Right cardiac atrium (tissue), 5 donors: ENCODE data around the gene IL32. TPM values are rescaled to one million over a fixed set of nuclear protein-coding genes. Genes with fewer than 3 reads are reported as not detected.

Source experiments
- ATAC-seq, 2 donors: fragments of 200-7000 bp; cut with Tn5 transposase; one replicate each; pipeline versions ENCODE4 v1.8.0 to v1.9.1; 2020; ENCODE audit warnings: moderate library complexity in 2 of 2, mild to moderate bottlenecking in 1 of 2
- DNase-seq, 3 donors: peaks; one replicate each; pipeline ENCODE4 v3.0.0-alpha.2; 2020
- H3K27ac ChIP-seq: one replicate; pipeline ENCODE4 v1.5.1; 2013; ENCODE audit warnings: mild to moderate bottlenecking, low read length, control low read depth, moderate library complexity
- H3K27me3 ChIP-seq: one replicate; pipeline ENCODE4 v1.6.1; 2013; ENCODE audit not compliant: control insufficient read depth, insufficient read depth
- H3K4me1 ChIP-seq: one replicate; pipeline ENCODE4 v1.6.1; 2013; ENCODE audit warnings: low read length; ENCODE audit not compliant: control insufficient read depth, insufficient read depth
- H3K4me3 ChIP-seq: one replicate; pipeline ENCODE4 v1.5.1; 2013; ENCODE audit warnings: low read length, control low read depth
- H3K9me3 ChIP-seq: one replicate; pipeline ENCODE4 v1.6.1; 2013; ENCODE audit warnings: low read length; ENCODE audit not compliant: control insufficient read depth
- WGBS: extraction: QIAGEN DNeasy Blood & Tissue Kit; methylation state at CpG from one replicate; pipeline ENCODE4 v1.1.7; 2013; 5-methylcytosine and 5-hydroxymethylcytosine counted together
- intact Hi-C, 4 donors: fragments of 100-400 bp; cut with DNase I; formaldehyde crosslinking; loops; one replicate each; pipeline versions ENCODE4 v1.11.0 to v1.14.0; 2022 to 2023
- polyA plus RNA-seq: library from polyadenylated mRNA; stranded (reverse); fragments of 200-250 nt; gene quantifications from one replicate; pipeline ENCODE4 v1.2.3, GENCODE V29; 2013
- total RNA-seq, 4 donors: library from RNA; stranded (reverse); fragmentation: NEBNext Ultra II Directional; extraction: Animal tissue kit (Norgen Biotek cat#: 25700); gene quantifications; one replicate each; pipeline ENCODE4 v1.2.1, GENCODE V29; 2021
- donor health status: healthy with polysubstance abuse.
- donor health status: DM: no; HTN: yes; CAD: no.
- donor health status: DM: no; HTN: no; CAD: no.
- donor health status: DM: no; HTN: yes; CAD: no; lungs with severe emphysema.
- donor health status: DM: yes; HTN: yes; CAD: no.

Gene IL32
- total and polyA plus RNA-seq, 5 donors, result 27.5 to 62.8 (median 37.8) TPM

DNA sequence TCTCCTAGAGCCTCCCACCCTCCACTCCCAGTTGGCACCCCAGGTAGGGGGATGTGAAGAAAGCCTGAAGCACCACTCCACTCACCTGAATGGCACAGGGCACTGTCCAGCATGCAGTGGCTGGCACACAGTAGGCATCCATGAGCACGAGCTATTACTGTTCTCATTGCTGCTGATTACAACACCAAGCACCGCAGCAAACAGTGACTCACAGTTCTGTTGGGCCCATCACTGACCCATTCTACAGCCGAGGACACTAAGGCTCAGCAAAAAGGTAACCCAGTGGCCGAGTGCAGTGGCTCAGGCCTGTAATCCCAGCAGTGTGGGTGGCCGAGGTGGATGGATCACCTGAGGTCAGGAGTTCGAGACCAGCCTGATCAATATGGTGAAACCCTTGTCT is 30.9 kb downstream of the IL32 start:
- Histone ChIP-seq H3K27ac (no peak overlapping the region), H3K27me3 (no peaks in the 10 kb centered on the region), H3K4me3 (no peak overlapping the region), H3K4me1 (peaks cover 9% of the 10 kb centered on the region), H3K9me3 (no peaks in the 10 kb centered on the region)
- DNase-seq, result no peak
- ATAC-seq, result no peak
- WGBS, result 83% methylated on average over 6 of the region's 6 CpGs
- intact Hi-C loops, result no loop called here

DNA sequence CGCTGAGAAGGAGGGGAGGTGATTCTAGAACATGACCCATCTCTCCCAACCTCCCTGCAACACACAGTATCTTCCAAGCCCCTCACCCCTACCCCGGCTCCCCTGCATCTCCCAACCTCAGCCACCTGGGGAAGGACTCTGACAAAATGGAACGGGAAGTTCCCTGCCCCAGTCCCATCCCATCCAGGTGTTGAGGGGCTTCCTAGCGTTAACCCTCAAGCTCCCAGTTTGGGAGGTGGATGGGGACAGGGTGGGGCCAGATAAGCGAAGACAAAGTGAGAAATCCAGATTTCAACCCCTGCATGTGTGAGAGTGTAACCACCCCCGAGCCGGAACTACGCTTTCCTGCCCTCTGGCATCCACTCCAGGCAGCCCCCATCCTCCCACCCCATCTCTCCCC is 31.8 kb downstream of the IL32 start:
- Histone ChIP-seq H3K27me3 (no peaks in the 10 kb centered on the region), H3K4me1 (peaks cover 10% of the 10 kb centered on the region), H3K4me3 (no peak overlapping the region), H3K9me3 (no peaks in the 10 kb centered on the region), H3K27ac (no peak overlapping the region)
- ATAC-seq (no peak), DNase-seq (no peak)
- WGBS, result 52% methylated on average over 8 of the region's 8 CpGs
- intact Hi-C loops, result no loop called here

DNA sequence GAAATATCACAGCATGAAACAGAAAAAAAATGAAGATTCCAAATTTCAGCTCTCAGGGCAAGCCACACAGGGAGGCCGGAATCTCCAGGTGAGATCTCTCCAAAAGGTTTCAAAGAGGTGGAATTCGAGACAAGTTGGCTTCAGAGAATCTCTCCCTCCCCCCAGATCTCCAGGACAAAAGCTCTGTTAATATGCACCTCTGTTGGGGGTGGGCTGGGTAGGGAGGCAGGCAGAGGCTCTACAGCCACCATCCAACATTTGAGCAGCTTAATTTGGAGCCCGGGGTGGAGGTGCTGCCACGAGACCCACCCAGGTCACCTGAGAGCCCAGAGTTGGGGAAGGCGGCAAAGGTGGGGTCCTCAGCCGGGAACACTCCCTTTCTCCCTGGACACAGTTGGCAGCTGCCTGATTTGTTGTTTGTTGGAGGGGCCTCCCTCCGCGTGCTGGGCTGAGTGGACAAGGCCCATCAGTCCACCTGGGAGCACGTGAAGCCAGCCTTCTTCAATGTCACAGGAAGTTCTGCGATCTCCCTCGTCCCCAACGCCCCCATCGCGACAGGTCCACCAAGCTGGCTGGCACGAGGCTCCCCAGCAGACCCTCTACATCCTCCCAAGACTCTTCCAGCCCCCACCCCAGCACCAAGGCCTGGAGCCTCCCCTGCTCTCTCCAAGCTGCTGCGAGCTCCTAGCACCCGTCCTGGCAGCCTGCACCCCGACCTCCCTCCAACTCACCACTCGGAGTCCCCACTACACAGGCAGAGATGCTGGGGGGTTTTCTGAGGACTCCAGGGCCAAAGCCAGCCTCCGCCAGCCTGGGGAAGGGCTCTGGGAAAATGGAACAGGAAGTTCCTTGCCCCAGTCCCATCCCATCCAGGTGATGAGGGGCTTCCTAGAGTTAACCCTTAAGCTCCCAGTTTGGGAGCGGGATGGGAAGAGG is 33.3 kb downstream of the IL32 start, which contains the start of gene ZSCAN10:
Gene ZSCAN10 (minus strand): TSS at position 836 of the 936 bp plus-strand sequence. CDS start 6,357 bp downstream, outside the sequence.
- Histone ChIP-seq H3K4me3 (no peak within 1 kb of the TSS), H3K27ac (no peak within 1 kb of the TSS)
- intact Hi-C loops, result no loop called here

DNA sequence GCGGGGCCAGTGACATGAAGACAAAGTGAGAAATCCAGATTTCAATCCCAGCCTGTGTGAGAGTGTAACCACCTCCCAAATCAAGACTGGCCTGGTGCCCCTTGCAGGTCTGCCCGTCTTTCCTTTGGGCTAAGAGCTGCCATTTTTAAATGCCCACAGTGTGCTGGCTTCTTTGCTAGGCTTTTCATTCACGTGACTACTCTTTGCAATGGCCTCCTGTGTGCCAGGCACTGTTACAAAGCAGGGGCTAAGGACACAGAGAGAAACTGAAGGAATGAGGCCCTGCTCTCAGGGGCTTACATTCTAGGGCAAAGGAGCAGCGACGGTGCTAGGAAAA is 33.9 kb downstream of the IL32 start:
- H3K4me1 ChIP-seq, result peaks cover 10% of the 10 kb centered on the region
- no peaks in the 10 kb centered on the region for H3K9me3 ChIP-seq
- no peak overlapping the region for H3K27ac ChIP-seq
- H3K27me3 ChIP-seq, result no peaks in the 10 kb centered on the region
- ATAC-seq, result no peak
- no peak for DNase-seq
- WGBS, result 52% methylated on average over 5 of the region's 5 CpGs
- no peak overlapping the region for H3K4me3 ChIP-seq
- intact Hi-C loops, result no loop called here

More for the DNA sequence above, 33.3 kb downstream of the IL32 start, which contains the start of gene ZSCAN10:
- WGBS, result 39% methylated on average over 21 of the region's 21 CpGs
- peak in 2 of 3 donors; percentile 45 to 58 for DNase-seq
- ATAC-seq, result no peak
- H3K27me3 ChIP-seq, result no peaks in the 10 kb centered on the region
- H3K9me3 ChIP-seq, result no peaks in the 10 kb centered on the region
- peaks cover 10% of the 10 kb centered on the region for H3K4me1 ChIP-seq

DNA sequence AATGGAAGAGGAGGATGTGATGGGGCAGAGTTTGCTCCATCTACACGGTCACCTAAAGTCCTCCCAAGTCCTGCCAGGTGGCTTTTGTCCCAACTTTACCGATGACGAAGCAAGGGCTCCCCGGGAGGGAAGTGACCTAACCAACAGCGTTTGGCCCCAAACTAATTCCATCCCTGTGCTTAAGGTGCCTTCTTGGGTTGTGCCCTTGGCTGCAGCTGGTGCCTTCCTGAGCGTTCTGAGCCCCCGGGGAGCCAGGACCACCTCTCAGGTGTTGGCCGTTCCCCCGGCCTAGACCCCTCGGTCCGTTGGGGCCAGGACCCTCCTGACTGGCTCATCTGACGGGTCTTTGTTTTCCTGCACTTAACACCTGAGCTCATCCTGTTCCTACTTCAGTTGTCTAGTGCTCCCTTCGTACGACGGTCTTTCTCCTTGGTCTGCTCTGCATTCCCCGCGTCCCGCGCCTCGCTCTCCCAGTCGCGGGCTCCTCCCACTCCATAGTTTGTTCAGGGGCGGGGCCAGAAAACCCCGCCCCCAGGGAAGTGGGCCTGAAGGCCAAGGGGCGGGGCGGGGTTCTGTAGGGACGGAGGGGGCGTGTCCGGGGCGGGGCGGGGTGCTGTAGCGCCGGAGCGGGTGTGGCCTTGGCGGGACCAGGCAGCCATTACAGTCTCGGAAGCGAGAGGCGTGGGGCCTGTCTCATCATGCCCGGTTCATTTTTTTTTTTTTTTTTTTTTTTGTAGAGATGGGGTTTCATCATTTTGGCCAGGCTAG is 34.5 kb downstream of the IL32 start:
- peak; percentile 91 to 97 (median 96) for DNase-seq
- ATAC-seq, result peak; percentile 94 to 95
- 5% methylated on average over 39 of the region's 39 CpGs for WGBS
- Histone ChIP-seq H3K4me3 (no peak overlapping the region), H3K27ac (no peak overlapping the region), H3K4me1 (peaks cover 10% of the 10 kb centered on the region), H3K9me3 (no peaks in the 10 kb centered on the region), H3K27me3 (no peaks in the 10 kb centered on the region)
- intact Hi-C loops, result no loop called here

DNA sequence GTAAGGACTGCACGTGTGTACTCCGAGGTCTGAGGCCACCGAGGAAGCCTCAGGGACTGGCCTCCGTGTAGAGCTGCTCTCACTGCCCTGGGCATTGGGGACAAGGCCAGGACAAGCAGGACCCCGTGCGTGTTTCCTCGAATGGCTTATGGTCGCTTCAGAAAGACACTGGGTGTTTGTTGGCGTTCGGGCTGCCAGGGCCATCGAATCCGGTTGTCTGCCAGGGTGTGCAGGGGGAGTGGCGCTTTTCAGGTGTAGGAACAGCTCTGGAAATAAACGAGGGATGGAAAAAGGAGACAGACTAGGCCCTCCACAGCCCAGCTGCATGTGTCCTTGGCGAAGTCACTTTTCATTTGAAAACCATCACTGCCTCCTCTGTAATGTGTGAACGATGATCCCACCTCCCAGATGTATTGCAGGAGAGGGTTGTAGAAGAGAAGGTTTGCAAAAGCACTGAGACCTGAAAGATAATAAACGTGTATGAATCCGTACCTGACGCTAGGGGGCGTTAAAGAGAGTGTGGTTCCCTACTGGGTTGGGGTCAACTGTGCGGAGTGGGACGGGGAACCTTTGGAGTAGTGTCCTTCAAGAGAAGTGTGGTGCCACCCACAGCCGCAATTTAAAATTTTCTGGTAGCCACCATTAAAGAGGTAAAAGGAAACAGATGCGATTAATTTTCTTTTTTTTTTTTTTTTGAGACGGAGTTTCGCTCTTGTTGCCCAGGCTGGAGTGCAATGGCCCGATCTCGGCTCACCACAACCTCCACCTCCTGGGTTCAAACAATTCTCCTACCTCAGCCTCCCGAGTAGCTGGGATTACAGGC is 35.8 kb downstream of the IL32 start:
- peak in 1 of 3 donors; percentile 42 for DNase-seq
- no peak overlapping the region for H3K4me3 ChIP-seq
- intact Hi-C loops, result no loop called here
- no peak for ATAC-seq
- 58% methylated on average over 29 of the region's 29 CpGs for WGBS
- H3K27me3 ChIP-seq, result no peaks in the 10 kb centered on the region
- H3K27ac ChIP-seq, result peak overlapping the region; percentile 51
- no peaks in the 10 kb centered on the region for H3K9me3 ChIP-seq
- H3K4me1 ChIP-seq, result peaks cover 10% of the 10 kb centered on the region

DNA sequence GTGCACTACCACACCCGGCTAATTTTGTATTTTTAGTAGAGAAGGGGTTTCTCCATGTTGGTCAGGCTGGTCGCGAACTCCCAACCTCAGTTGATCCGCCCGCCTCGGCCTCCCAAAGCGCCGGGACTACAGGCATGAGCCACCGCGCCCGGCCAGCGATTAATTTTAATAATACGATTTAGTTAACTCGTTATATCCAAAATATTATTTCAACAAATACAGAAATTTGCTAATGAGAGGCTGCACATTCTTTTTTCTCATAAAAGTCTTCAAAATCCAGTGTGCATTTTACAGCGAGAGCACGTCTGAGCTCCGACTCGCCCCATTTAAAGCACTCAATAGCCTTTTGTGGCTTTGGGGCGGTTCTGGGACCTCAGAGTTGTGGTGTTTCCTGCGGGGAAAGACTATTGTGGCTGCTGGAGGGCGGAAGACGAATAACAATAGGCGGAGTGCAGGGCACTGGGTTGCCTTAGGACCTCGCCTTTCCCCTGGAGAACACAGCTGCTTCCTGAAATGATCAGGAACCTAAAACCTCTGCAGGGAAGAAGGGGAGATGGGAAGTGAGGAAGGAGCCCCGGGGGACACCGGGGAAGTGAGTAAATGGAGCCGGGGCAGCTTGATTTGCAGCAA is 36.5 kb downstream of the IL32 start:
- Histone ChIP-seq H3K4me1 (peaks cover 10% of the 10 kb centered on the region), H3K27me3 (no peaks in the 10 kb centered on the region), H3K9me3 (no peaks in the 10 kb centered on the region), H3K4me3 (no peak overlapping the region), H3K27ac (peak overlapping the region; percentile 33)
- WGBS, result 37% methylated on average over 27 of the region's 27 CpGs
- intact Hi-C loops, result no loop called here
- ATAC-seq (peak; percentile 22 to 68), DNase-seq (peak; percentile 44 to 69 (median 63))

DNA sequence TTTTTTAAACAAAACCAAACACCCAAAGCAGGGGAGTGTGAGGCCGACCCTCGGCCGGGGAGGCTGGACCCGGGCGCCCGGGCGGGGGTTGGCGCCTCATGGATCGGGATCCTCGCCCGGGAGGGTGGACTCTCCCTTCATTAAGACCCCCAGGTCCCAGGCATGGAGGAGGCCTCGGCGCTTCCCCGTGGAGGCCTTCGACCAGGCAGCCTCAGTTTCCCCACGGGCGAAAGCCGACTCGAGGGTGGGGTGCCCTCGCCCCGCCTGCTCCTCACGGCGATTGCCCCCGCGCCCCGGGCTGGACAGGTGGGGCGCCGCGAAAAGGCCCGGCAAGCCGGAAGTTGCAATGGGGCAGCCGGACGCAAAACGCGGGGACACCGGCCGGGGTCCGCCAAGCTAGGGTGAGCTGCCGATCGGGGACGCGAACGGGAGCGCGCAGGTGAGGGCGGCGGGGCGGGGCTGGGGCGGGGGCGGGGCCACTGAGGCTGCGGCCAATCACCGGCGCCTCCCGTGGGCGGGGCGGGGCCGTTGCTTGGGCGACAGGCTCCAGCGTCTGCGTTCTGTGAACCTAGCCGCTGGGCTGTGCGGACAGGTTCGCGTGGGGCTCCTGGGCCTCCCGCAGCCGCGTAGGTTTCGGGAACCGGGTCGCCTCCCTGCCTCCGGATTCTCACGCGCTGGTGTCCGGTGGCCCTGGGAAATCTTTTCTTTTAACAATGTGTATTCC is 40.9 kb downstream of the IL32 start:
- intact Hi-C loops, result loop anchor here in 1 of 4 donors (5.0 kb wide), 1 partner anchor 49 kb away; no protein-coding TSS in a partner anchor
- Histone ChIP-seq H3K27ac (peak overlapping the region; percentile 87), H3K27me3 (no peaks in the 10 kb centered on the region), H3K4me1 (peaks cover under 1% of the 10 kb centered on the region), H3K4me3 (peak overlapping the region; percentile 70), H3K9me3 (no peaks in the 10 kb centered on the region)
- DNase-seq, result peak; percentile 91 to 97 (median 96)
- ATAC-seq, result peak; percentile 97
- WGBS, result 2% methylated on average over 72 of the region's 74 CpGs

DNA sequence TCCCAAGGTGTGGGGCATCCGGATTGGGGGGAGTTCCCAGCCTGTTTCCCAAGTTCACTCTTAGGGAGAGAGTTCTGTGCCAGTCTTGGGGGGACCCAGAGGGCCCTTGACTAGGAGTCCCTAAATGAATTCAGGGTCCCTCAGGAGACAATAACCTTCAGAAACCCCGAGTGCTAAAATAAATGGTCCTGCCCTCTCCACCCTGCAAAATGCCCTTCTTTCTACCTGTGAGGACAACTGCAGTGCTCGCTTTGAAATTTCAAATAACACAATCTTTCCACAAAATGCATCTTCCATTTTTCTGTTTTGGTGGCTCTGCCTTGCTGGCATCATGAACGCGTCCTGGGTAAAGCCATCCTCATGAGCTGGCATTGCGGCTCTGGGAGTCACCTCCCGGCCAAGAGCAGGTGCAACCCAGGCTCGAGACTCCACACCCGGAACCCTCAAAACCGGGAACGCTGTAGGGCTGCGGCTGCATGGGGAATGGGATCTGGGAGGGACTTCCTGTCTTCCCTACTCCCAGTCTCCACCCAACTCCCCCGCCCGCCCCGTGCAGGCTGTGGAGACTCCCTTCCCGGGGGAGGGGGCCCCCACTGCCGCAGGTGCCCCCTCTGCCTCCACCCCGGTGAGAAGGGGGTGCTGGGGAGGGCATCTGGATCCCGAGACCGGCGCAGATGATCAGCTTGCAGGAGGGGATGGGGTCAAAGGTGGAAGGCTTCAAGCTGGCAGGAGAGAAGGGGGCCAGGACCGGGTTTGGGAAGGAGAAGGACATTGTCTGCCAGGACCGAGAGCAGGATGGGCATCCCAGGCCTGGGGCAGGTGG is 46.8 kb downstream of the IL32 start, which contains the start of gene ZNF205:
Gene ZNF205 (plus strand): TSS at position 529 of the 823 bp plus-strand sequence. CDS start 845 bp downstream, outside the sequence.
- intact Hi-C loops, result loop anchor here in 1 of 4 donors (10.0 kb wide), 1 partner anchor 47 kb away; the partner anchor contains the start of gene IL32
- peak; percentile 92 for ATAC-seq
- peak; percentile 78 to 91 (median 90) for DNase-seq

More for the DNA sequence above, 46.8 kb downstream of the IL32 start, which contains the start of gene ZNF205:
- Histone ChIP-seq H3K9me3 (no peaks in the 10 kb centered on the region), H3K4me1 (no peaks in the 10 kb centered on the region), H3K27me3 (no peaks in the 10 kb centered on the region), H3K4me3 (peak within 1 kb of the TSS; percentile 91), H3K27ac (peak within 1 kb of the TSS; percentile 53)
- WGBS, result 9% methylated on average over 23 of the region's 23 CpGs
